ENCODE results near the gene KIF17. TPM values are rescaled to one million over a fixed set of nuclear protein-coding genes. Genes with fewer than 3 reads are reported as not detected.

The KIF17 gene
- total RNA-seq, 2 experiments from 2014 or later, result not detected

- Mint-ChIP-seq H3K4me1 (no peaks in the 10 kb centered on the region), H3K4me3 (no peak overlapping the region), H3K27me3 (peaks cover 19% of the 10 kb centered on the region), H3K36me3 (ENCODE audit: low read depth) (no peaks in the 10 kb centered on the region), H3K9me3 (peaks cover 5% of the 10 kb centered on the region), H3K27ac (no peak overlapping the region)
- ChIA-PET POLR2A (no interaction called here), CTCF (interaction anchor here (0.8 to 1.1 kb wide), 2 partner anchors 41 to 51 kb away, joined by 3 read pairs; no protein-coding TSS in a partner anchor)
- DNase-seq, result no peak
Measured at GRCh38 chr1:20626524-20626923, 91.3 kb downstream of the KIF17 start.

- ChIA-PET POLR2A (interaction anchor here (0.8 kb wide), 1 partner anchor 117 kb away, joined by 5 read pairs; no protein-coding TSS in a partner anchor), CTCF (interaction anchor here (0.8 to 1.1 kb wide), 2 partner anchors 41 to 51 kb away, joined by 3 read pairs; no protein-coding TSS in a partner anchor)
- no peaks in the 10 kb centered on the region for H3K4me1 Mint-ChIP-seq
- peaks cover 19% of the 10 kb centered on the region for H3K27me3 Mint-ChIP-seq
- H3K36me3 Mint-ChIP-seq (ENCODE audit: low read depth), result no peaks in the 10 kb centered on the region
- no peak for DNase-seq
- peaks cover 5% of the 10 kb centered on the region for H3K9me3 Mint-ChIP-seq
- H3K27ac Mint-ChIP-seq, result no peak overlapping the region
- H3K4me3 Mint-ChIP-seq, result no peak overlapping the region
Measured at GRCh38 chr1:20626098-20626427, 91.7 kb downstream of the KIF17 start.

- CTCF ChIA-PET, result interaction anchor here (0.8 kb wide), 1 partner anchor 50 kb away, joined by 3 read pairs; no protein-coding TSS in a partner anchor
Measured at GRCh38 chr1:20625176-20626097, 92.4 kb downstream of the KIF17 start.

GRCh38 chr1:20624709-20625108 lies 93.1 kb downstream of the KIF17 start:
- Mint-ChIP-seq H3K4me1 (no peaks in the 10 kb centered on the region), H3K4me3 (no peak overlapping the region), H3K9me3 (peaks cover 5% of the 10 kb centered on the region), H3K36me3 (ENCODE audit: low read depth) (no peaks in the 10 kb centered on the region), H3K27me3 (peaks cover 17% of the 10 kb centered on the region), H3K27ac (no peak overlapping the region)
- ChIA-PET CTCF (no interaction called here), POLR2A (no interaction called here)
- DNase-seq, result no peak

More at GRCh38 chr1:20625176-20626097, 92.4 kb downstream of the KIF17 start:
- POLR2A ChIA-PET, result interaction anchor here (0.8 kb wide), 1 partner anchor 116 kb away, joined by 5 read pairs; no protein-coding TSS in a partner anchor
- H3K27me3 Mint-ChIP-seq, result peaks cover 18% of the 10 kb centered on the region
- H3K27ac Mint-ChIP-seq, result no peak overlapping the region
- no peaks in the 10 kb centered on the region for H3K36me3 Mint-ChIP-seq (ENCODE audit: low read depth)
- H3K4me3 Mint-ChIP-seq, result no peak overlapping the region
- DNase-seq, result no peak
- peaks cover 5% of the 10 kb centered on the region for H3K9me3 Mint-ChIP-seq
- no peaks in the 10 kb centered on the region for H3K4me1 Mint-ChIP-seq

GRCh38 chr1:20621012-20621411 lies 96.8 kb downstream of the KIF17 start:
- Mint-ChIP-seq H3K27ac (no peak overlapping the region), H3K27me3 (peaks cover 4% of the 10 kb centered on the region), H3K9me3 (no peaks in the 10 kb centered on the region), H3K4me3 (no peak overlapping the region), H3K36me3 (ENCODE audit: low read depth) (no peaks in the 10 kb centered on the region), H3K4me1 (no peaks in the 10 kb centered on the region)
- DNase-seq, result no peak
- ChIA-PET CTCF (interaction anchor here (0.6 kb wide), 1 partner anchor 32 kb away, joined by 5 read pairs; the partner anchor contains the start of gene CDA), POLR2A (no interaction called here)

GRCh38 chr1:20619999-20620398 lies 97.8 kb downstream of the KIF17 start:
- POLR2A ChIA-PET, result no interaction called here

GRCh38 chr1:20618550-20618949 lies 99.3 kb downstream of the KIF17 start:
- H3K27ac Mint-ChIP-seq, result no peak overlapping the region
- peaks cover 4% of the 10 kb centered on the region for H3K27me3 Mint-ChIP-seq
- no peaks in the 10 kb centered on the region for H3K4me1 Mint-ChIP-seq
- DNase-seq, result no peak
- no peaks in the 10 kb centered on the region for H3K9me3 Mint-ChIP-seq
- ChIA-PET CTCF (interaction anchor here (1.3 kb wide), 1 partner anchor 14 kb away, joined by 3 read pairs; no protein-coding TSS in a partner anchor), POLR2A (no interaction called here)
- no peak overlapping the region for H3K4me3 Mint-ChIP-seq
- no peaks in the 10 kb centered on the region for H3K36me3 Mint-ChIP-seq (ENCODE audit: low read depth)

More at GRCh38 chr1:20619999-20620398, 97.8 kb downstream of the KIF17 start:
- Mint-ChIP-seq H3K4me1 (no peaks in the 10 kb centered on the region), H3K4me3 (no peak overlapping the region), H3K27ac (no peak overlapping the region), H3K9me3 (no peaks in the 10 kb centered on the region), H3K36me3 (ENCODE audit: low read depth) (no peaks in the 10 kb centered on the region), H3K27me3 (peaks cover 4% of the 10 kb centered on the region)
- CTCF ChIA-PET, result no interaction called here
- DNase-seq, result no peak

GRCh38 chr1:20616847-20617487 lies 100.8 kb downstream of the KIF17 start:
- Mint-ChIP-seq H3K27ac (no peak overlapping the region), H3K9me3 (no peaks in the 10 kb centered on the region), H3K4me1 (no peaks in the 10 kb centered on the region), H3K27me3 (peaks cover 2% of the 10 kb centered on the region), H3K36me3 (ENCODE audit: low read depth) (no peaks in the 10 kb centered on the region), H3K4me3 (no peak overlapping the region)
- POLR2A ChIA-PET, result no interaction called here
- no peak for DNase-seq
- CTCF ChIA-PET, result interaction anchor here (0.6 to 1.3 kb wide), 2 partner anchors 31 to 1844 kb away, joined by 3 read pairs; no protein-coding TSS in a partner anchor

- Mint-ChIP-seq H3K36me3 (ENCODE audit: low read depth) (no peaks in the 10 kb centered on the region), H3K9me3 (no peaks in the 10 kb centered on the region), H3K4me1 (no peaks in the 10 kb centered on the region), H3K27ac (no peak overlapping the region), H3K27me3 (peaks cover 2% of the 10 kb centered on the region), H3K4me3 (no peak overlapping the region)
- DNase-seq, result no peak
- CTCF ChIA-PET, result interaction anchor here (1.3 kb wide), 1 partner anchor 30 kb away, joined by 3 read pairs; no protein-coding TSS in a partner anchor
- POLR2A ChIA-PET, result no interaction called here
Measured at GRCh38 chr1:20615946-20616846, 101.6 kb downstream of the KIF17 start.

GRCh38 chr1:20614131-20614579 lies 103.7 kb downstream of the KIF17 start:
- Mint-ChIP-seq H3K4me3 (no peak overlapping the region), H3K27me3 (peaks cover 2% of the 10 kb centered on the region), H3K4me1 (no peaks in the 10 kb centered on the region), H3K27ac (no peak overlapping the region), H3K9me3 (no peaks in the 10 kb centered on the region), H3K36me3 (ENCODE audit: low read depth) (no peaks in the 10 kb centered on the region)
- ChIA-PET CTCF (no interaction called here), POLR2A (no interaction called here)
- no peak for DNase-seq
